ENCODE data around the gene PKDREJ.

PKDREJ gene

DNA sequence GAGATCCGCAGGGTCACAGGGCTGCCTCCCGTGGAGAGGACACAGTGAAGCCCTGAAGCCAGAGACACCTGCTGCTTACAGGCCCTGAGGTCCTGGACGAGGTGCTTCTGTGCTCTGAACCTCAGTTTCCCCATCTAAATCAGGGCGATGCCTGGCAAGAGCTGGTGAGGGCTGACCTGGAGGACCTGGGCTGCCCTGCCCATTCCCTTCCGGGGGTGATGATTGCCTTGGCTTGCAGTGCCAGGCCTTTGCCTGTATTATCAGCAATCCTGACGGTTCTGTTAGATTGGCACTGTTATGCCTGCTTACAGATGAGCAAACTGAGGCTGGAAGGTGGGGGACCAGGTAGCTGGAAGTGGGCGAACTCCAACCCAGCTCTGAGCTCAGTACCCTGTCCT lies 25.7 kb upstream of the PKDREJ start:
- DNase-seq (ENCODE audit: low read depth): no peak
- TF ChIP-seq, protein P1, sequence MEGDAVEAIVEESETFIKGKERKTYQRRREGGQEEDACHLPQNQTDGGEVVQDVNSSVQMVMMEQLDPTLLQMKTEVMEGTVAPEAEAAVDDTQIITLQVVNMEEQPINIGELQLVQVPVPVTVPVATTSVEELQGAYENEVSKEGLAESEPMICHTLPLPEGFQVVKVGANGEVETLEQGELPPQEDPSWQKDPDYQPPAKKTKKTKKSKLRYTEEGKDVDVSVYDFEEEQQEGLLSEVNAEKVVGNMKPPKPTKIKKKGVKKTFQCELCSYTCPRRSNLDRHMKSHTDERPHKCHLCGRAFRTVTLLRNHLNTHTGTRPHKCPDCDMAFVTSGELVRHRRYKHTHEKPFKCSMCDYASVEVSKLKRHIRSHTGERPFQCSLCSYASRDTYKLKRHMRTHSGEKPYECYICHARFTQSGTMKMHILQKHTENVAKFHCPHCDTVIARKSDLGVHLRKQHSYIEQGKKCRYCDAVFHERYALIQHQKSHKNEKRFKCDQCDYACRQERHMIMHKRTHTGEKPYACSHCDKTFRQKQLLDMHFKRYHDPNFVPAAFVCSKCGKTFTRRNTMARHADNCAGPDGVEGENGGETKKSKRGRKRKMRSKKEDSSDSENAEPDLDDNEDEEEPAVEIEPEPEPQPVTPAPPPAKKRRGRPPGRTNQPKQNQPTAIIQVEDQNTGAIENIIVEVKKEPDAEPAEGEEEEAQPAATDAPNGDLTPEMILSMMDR (conservative IDR thresholded peaks at IDR 0.05; ENCODE audit: low read depth, low read length): no peak
- H3K4me3 ChIP-seq (ENCODE audit: low read depth, low read length): no peak overlapping the region

GRCh38 chr22:46287873-46288751 lies 25.0 kb upstream of the PKDREJ start:
- no peak overlapping the region for H3K4me3 ChIP-seq (ENCODE audit: low read depth, low read length)
- no peak for DNase-seq (ENCODE audit: low read depth)
- TF ChIP-seq, protein P1 (conservative IDR thresholded peaks at IDR 0.05; ENCODE audit: low read depth, low read length): no peak

DNA sequence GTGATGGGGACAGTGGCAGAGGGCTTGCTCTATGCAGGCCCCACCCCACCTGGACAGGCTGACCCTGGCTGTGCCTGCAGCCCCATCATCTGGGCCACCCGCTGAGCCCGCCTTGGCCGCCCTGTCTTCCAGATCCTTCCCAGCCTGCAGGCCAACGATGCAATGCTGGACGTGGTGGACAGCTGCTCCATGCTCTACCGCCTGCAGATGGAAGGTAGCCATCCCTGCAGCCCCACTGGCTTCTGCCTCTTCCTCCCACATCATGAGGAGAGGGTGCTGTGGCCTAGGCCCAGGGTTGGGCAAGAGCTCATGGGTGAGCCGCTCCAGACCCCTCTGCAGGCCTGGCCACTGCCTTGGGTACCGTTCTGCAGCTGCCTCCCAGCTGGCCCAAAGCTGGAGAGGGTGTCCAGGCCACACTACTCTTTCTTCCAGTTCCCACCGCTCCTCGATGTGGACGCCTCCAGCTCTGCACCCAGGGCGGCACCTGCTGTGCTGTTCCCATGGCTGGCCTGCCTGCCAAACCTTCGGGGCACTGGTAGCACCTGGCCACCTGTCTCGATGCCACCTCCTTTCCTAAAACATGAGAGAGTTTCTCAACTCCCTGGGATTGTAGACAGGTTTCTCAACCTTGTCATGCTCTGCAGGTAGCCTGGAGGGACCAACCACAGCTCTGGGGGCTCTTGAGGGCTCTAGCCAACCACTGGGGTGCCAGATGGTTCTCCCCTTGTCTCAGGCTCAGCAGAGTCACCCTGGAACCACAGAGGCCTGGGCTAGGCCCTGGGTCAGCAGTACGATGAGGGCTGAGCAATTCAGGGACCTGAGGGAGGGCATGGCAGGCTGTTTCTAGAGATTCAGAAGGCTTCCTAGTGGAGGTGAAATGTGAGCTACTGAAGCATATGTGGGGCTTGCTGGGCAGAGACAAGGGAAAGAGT lies 24.1 kb upstream of the PKDREJ start:
- no peak for DNase-seq (ENCODE audit: low read depth)
- H3K4me3 ChIP-seq (ENCODE audit: low read depth, low read length): no peak overlapping the region

GRCh38 chr22:46286006-46286405 lies 22.9 kb upstream of the PKDREJ start:
- DNase-seq (ENCODE audit: low read depth): peak; percentile 16
- no peak overlapping the region for H3K4me3 ChIP-seq (ENCODE audit: low read depth, low read length)
- TF ChIP-seq, protein P1 (conservative IDR thresholded peaks at IDR 0.05; ENCODE audit: low read depth, low read length): no peak

More for the DNA sequence above, 24.1 kb upstream of the PKDREJ start:
- TF ChIP-seq, protein P1 (conservative IDR thresholded peaks at IDR 0.05; ENCODE audit: low read depth, low read length): no peak

GRCh38 chr22:46281866-46282678 lies 18.9 kb upstream of the PKDREJ start:
- no peak for DNase-seq (ENCODE audit: low read depth)
- H3K4me3 ChIP-seq (ENCODE audit: low read depth, low read length): no peak overlapping the region
- TF ChIP-seq, protein P1 (conservative IDR thresholded peaks at IDR 0.05; ENCODE audit: low read depth, low read length): no peak

DNA sequence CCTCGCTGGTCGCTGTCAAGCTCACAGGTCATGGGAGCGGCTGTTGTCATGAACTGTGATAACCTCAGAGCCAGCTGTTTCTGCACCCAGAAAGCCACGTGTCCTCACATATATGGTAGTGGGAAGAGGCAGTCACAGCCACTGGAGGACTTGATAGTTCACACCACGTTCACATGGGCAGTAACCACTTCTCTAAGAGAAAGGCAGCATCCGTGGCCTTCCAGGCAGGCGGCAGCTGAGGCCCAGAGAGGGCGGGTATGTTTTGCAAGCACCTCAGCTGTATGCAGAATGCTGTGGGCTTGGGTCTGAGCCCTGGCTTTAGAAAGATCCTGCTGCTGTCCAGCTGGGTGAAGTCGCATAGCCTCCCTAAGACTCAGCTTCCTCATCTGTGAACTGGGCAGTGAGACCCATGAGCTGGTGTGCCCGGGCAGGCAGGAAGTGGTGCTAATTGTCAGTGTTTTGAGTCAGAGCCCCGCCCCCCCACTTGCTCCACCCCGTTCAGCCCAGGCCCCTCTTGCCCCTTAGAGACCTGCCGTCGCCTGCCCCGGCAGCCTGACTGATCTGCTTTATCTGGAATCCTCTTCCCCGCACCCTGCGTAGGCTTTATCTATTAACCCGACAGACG lies 18.0 kb upstream of the PKDREJ start:
- no peak overlapping the region for H3K4me3 ChIP-seq (ENCODE audit: low read depth, low read length)

More for the DNA sequence above, 18.0 kb upstream of the PKDREJ start:
- DNase-seq (ENCODE audit: low read depth): no peak
- TF ChIP-seq, protein P1 (conservative IDR thresholded peaks at IDR 0.05; ENCODE audit: low read depth, low read length): no peak

Data from choroid plexus epithelial cell (primary cell).